Ascending aorta (tissue), 2 donors: ENCODE data around the gene NKAIN2. TPM values are rescaled to one million over a fixed set of nuclear protein-coding genes. Genes with fewer than 3 reads are reported as not detected.

Experiments
- DNase-seq, 2 donors: peaks; one replicate each; pipeline ENCODE4 v3.0.0-alpha.2; 2019; ENCODE audit warnings: low spot score in 2 of 2
- H3K27ac ChIP-seq, 2 donors: fragments of 200-600 bp; sonication (generic); one replicate each; pipeline ENCODE4 v1.5.1; 2016 to 2017; ENCODE audit warnings: mild to moderate bottlenecking in 1 of 2
- H3K27me3 ChIP-seq: fragments of 200-600 bp; sonication (generic); one replicate; pipeline ENCODE4 v1.5.1; 2017
- H3K36me3 ChIP-seq, 2 donors: fragments of 200-600 bp; sonication (generic); one replicate each; pipeline ENCODE4 v1.5.1; 2016
- H3K4me1 ChIP-seq, 2 donors: fragments of 200-600 bp; sonication (generic); one replicate each; pipeline ENCODE4 v1.5.1; 2016 to 2017; ENCODE audit warnings: mild to moderate bottlenecking in 1 of 2
- H3K4me3 ChIP-seq, 2 donors: fragments of 200-600 bp; sonication (generic); one replicate each; pipeline ENCODE4 v1.5.1; 2016 to 2017; ENCODE audit warnings: mild to moderate bottlenecking in 1 of 2
- H3K9me3 ChIP-seq, 2 donors: fragments of 200-600 bp; sonication (generic); one replicate each; pipeline ENCODE4 v1.5.1; 2016
- CTCF ChIP-seq, 3 experiments: fragments of 200-600 bp in 2 of 3; fragments of 450-650 bp in 1 of 3; sonication (generic) in 2 of 3; IDR thresholded peaks; one replicate each; pipeline ENCODE4 v1.5.1; 2016 to 2019; ENCODE audit warnings: antibody characterized with exemption in 3 of 3, mild to moderate bottlenecking in 1 of 3, moderate library complexity in 1 of 3
- intact Hi-C: fragments of 100-400 bp; cut with DNase I; formaldehyde crosslinking; loops from one replicate; pipeline ENCODE4 v1.15.1; 2023
- total RNA-seq: library from RNA; depleted of rRNA; stranded (reverse); fragments of >200 nt; gene quantifications from one replicate; pipeline ENCODE4 v1.1.0, GENCODE V29; 2016

NKAIN2 gene
- total RNA-seq, 1 donor from 2014 or later, result 0.11 TPM

- Histone ChIP-seq H3K27ac (no peak overlapping the region), H3K4me1 (no peaks in the 10 kb centered on the region), H3K9me3 (no peaks in the 10 kb centered on the region), H3K36me3 (no peaks in the 10 kb centered on the region), H3K4me3 (no peak overlapping the region), H3K27me3 (no peaks in the 10 kb centered on the region)
- DNase-seq, result no peak
- no peak for TF ChIP-seq CTCF (IDR thresholded peaks at IDR 0.05)
- intact Hi-C loops, result no loop called here
Measured at GRCh38 chr6:124755321-124755720, 951.7 kb downstream of the NKAIN2 start.

- Histone ChIP-seq H3K9me3 (no peaks in the 10 kb centered on the region), H3K4me1 (no peaks in the 10 kb centered on the region), H3K4me3 (no peak overlapping the region), H3K36me3 (no peaks in the 10 kb centered on the region), H3K27me3 (no peaks in the 10 kb centered on the region), H3K27ac (no peak overlapping the region)
- no peak for DNase-seq
- intact Hi-C loops, result no loop called here
- no peak for TF ChIP-seq CTCF (IDR thresholded peaks at IDR 0.05)
Measured at GRCh38 chr6:124757560-124757959, 953.9 kb downstream of the NKAIN2 start.

- no peak for DNase-seq
- no peaks in the 10 kb centered on the region for H3K4me1 ChIP-seq
- intact Hi-C loops, result no loop called here
Measured at GRCh38 chr6:124758663-124759062, 955.0 kb downstream of the NKAIN2 start.

GRCh38 chr6:124765280-124765679 lies 961.6 kb downstream of the NKAIN2 start:
- no peaks in the 10 kb centered on the region for H3K9me3 ChIP-seq
- TF ChIP-seq CTCF (IDR thresholded peaks at IDR 0.05), result no peak
- H3K4me1 ChIP-seq, result no peaks in the 10 kb centered on the region
- H3K36me3 ChIP-seq, result no peaks in the 10 kb centered on the region
- intact Hi-C loops, result no loop called here
- H3K27ac ChIP-seq, result no peak overlapping the region
- no peak overlapping the region for H3K4me3 ChIP-seq
- no peak for DNase-seq
- H3K27me3 ChIP-seq, result no peaks in the 10 kb centered on the region

More at GRCh38 chr6:124758663-124759062, 955.0 kb downstream of the NKAIN2 start:
- no peak overlapping the region for H3K27ac ChIP-seq
- no peaks in the 10 kb centered on the region for H3K9me3 ChIP-seq
- H3K36me3 ChIP-seq, result no peaks in the 10 kb centered on the region
- no peaks in the 10 kb centered on the region for H3K27me3 ChIP-seq
- no peak for TF ChIP-seq CTCF (IDR thresholded peaks at IDR 0.05)
- H3K4me3 ChIP-seq, result no peak overlapping the region

GRCh38 chr6:124768224-124768623 lies 964.6 kb downstream of the NKAIN2 start:
- H3K27me3 ChIP-seq, result no peaks in the 10 kb centered on the region
- no peak for TF ChIP-seq CTCF (IDR thresholded peaks at IDR 0.05)
- no peaks in the 10 kb centered on the region for H3K4me1 ChIP-seq
- no peak overlapping the region for H3K4me3 ChIP-seq
- no peak for DNase-seq
- no peaks in the 10 kb centered on the region for H3K9me3 ChIP-seq
- H3K27ac ChIP-seq, result no peak overlapping the region
- intact Hi-C loops, result no loop called here
- H3K36me3 ChIP-seq, result no peaks in the 10 kb centered on the region
